AG10803 (cell line): Measurements from ENCODE around the gene PRDX3.
A peak's percentile ranks its signal among the peaks of the same experiment; 100 is the strongest.

Experiments used
- DNase-seq: peaks from one replicate; pipeline ENCODE4 v3.0.0; 2010; ENCODE audit warnings: low read depth
- H3K4me3 ChIP-seq: 2 replicates; pipeline ENCODE4 v1.5.1; 2011; ENCODE audit warnings: mild to moderate bottlenecking, low read length, control low read depth
- TF ChIP-seq, protein P1 (sequence below): conservative IDR thresholded peaks from 2 replicates; pipeline ENCODE4 v1.5.1; 2011; ENCODE audit warnings: mild to moderate bottlenecking, low read length, control low read depth, inconsistent platforms

PRDX3 gene

DNA sequence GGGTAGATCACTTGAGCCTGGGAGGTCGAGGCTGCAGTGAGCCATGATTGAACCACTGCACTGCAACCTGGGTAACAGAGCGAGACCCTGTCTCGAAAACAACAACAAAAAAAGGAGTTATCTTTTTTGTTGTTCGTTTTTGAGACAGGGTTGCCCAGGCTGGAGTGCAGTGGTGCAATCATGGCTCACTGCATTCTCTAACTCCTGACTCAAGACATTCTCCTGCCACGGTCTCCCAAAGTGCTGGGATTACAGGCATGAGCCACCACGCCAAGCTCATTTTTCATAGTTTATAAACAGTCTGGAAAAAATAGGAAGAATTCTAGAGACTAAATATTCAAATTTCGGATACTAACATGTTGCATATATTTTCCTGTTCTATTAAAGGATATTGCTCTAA, 42.5 kb downstream of the PRDX3 start:
- H3K4me3 ChIP-seq: no peak overlapping the region
- TF ChIP-seq, protein P1, sequence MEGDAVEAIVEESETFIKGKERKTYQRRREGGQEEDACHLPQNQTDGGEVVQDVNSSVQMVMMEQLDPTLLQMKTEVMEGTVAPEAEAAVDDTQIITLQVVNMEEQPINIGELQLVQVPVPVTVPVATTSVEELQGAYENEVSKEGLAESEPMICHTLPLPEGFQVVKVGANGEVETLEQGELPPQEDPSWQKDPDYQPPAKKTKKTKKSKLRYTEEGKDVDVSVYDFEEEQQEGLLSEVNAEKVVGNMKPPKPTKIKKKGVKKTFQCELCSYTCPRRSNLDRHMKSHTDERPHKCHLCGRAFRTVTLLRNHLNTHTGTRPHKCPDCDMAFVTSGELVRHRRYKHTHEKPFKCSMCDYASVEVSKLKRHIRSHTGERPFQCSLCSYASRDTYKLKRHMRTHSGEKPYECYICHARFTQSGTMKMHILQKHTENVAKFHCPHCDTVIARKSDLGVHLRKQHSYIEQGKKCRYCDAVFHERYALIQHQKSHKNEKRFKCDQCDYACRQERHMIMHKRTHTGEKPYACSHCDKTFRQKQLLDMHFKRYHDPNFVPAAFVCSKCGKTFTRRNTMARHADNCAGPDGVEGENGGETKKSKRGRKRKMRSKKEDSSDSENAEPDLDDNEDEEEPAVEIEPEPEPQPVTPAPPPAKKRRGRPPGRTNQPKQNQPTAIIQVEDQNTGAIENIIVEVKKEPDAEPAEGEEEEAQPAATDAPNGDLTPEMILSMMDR: no peak
- peak; percentile 67 for DNase-seq

DNA sequence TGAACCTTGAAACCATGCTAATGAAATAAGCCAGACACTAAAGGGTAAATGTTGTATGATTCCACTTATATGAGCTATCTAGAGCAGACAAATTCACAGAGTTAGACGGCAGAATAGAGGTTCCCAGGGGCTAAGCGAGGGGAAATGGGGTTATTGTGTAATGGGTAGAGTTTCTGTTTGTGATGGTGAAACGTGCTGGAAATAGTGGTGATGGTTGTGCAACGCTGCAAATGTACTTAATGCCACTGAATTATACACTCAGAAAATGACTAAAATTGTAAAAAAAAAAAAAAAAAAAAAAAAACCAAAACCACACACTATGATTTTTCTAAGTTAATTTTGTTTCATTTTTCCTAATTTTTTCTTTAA, 43.1 kb downstream of the PRDX3 start:
- H3K4me3 ChIP-seq: no peak overlapping the region
- peak; percentile 88 for DNase-seq
- TF ChIP-seq, protein P1: no peak

DNA sequence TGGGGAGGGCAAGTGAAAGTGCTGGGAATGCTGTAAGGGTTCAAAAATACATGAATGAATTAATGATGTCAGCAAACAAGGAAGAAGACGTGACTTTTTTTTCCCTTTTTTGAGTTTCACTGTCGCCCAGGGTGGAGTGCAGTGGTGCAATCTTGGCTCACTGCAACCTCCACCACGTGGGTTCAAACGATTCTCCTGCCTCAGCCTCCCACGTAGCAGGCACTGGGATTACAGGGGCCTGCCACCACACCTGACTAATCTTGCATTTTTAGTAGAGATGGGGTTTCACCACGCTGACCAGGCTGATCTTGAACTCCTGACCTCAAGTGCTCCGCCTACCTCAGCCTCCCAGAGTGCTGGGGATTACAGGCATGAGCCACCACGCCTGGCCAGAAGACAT, 44.7 kb downstream of the PRDX3 start:
- no peak for DNase-seq
- H3K4me3 ChIP-seq: no peak overlapping the region
- TF ChIP-seq, protein P1: no peak

DNA sequence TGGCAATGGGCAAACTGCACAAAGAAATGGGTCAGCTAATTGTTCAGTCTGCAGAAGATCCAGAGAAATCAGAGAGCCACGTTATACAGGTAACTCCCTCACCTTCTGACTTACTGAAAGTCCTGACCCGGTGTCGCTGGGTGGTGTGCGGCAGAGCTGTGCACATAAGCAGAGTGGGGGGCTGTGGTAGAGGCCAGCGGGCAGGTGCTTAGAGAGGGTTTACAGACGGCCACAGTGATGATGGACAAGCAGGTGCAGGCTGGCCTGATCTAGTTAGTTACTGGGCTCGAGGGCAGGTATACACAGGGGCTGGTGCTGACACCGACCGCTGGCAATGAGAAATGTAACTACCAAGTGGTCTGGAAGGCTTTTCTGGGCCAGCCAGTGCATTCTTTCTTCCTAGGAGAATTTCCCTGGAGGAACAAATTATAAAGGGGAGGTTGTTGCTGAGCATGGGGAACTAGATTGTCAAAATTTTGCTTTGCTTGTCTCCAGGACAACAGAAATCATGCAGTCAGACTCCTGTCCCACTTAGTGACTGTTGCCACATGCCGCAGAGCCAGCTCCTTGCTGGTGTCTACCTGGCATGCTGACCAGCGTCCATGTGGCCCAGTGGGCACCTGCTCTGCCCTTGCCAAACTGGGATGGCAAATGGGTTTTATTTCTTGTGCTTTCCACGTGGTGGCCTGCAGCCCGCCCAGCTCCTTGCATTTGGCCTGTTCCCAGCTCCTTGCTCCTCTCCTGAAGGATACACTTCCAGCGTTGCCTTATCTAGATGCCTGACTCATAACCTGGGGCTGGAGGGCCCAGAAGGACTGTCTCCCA, 45.9 kb downstream of the PRDX3 start:
- no peak overlapping the region for H3K4me3 ChIP-seq
- no peak for DNase-seq
- TF ChIP-seq, protein P1: no peak

DNA sequence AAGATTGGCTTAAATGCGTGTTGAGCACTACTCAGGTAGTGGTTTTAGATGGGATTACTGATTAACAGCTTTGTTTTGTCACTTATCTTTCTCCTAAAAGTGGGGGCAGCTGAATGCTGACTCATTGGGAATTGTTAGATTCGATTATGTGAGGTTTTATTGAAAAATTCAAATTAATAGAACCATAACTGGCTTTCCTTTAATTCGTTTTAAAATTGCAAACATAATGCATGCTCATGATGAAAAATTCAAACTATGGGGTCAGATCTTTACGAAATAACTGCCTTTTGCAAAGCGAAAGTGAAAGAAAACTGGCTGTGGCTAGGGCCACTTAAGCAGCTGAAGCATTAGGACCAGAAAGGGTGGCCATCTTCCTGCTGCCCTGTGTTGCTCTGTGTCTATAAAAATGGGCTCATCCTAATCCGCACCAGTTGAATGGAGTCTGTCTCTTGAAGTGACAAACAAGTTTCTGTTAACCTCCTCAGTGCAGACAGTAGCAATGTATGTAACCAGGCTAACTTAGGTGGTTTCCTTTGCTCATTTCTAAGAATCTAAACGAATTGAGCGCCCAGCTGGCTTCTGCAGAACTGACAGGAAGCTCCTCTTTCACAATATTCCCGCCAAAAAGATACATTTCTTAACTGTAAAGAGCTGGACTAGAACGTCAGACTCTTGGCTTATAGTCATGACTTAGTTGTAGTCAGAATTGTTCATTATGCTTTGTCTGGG, 46.9 kb downstream of the PRDX3 start:
- TF ChIP-seq, protein P1: no peak
- peak; percentile 18 for DNase-seq
- H3K4me3 ChIP-seq: no peak overlapping the region

DNA sequence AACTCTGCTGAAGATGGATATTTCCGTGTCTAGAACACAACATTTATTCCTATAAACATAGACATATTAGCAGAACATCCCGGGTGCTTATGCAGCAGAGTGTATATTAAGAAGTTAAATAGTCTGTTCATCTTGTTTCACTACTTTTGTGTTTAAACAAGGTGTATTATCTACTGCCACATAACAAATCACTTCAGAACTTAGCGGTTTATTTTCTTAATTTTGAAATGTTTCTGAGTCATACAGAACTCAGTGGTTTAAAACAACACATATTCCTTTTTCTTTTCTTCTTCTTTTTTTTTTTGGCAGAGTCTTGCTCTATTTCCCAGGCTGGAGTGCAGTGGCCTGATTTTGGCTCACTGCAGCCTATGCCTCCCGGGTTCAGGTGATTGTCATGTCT, 48.9 kb downstream of the PRDX3 start:
- TF ChIP-seq, protein P1: no peak
- H3K4me3 ChIP-seq: no peak overlapping the region
- DNase-seq: no peak

DNA sequence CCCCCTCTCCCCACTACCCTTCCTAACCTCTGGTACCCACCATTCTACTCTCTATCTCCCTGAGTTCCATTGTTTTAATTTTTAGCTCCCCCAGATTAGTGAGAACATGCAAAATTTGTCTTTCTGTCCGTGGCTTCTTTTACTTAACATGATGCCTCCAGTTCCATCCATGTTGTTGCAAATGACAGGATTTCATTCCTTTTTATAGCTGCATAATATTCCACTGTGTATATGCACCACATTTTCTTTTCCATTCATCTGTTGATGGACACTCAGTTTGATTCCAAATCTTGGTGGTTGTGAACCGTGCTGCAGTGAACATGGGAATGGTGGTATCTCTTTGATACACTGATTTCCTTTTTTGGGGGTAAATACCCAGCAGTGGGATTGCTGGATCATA, 52.7 kb downstream of the PRDX3 start:
- no peak overlapping the region for H3K4me3 ChIP-seq
- TF ChIP-seq, protein P1: no peak
- no peak for DNase-seq
